Loucy (cell line): Measurements from ENCODE around the gene EPAS1.

Experiments used
- H2AFZ ChIP-seq: fragments of 200-600 bp; sonication (generic); 2 replicates; pipeline ENCODE4 v1.6.0; 2016; ENCODE audit warnings: antibody characterized with exemption, mild to moderate bottlenecking, low read length, moderate library complexity
- H3F3A ChIP-seq: fragments of 200-600 bp; 2 replicates; pipeline ENCODE4 v1.6.0; 2016; ENCODE audit warnings: antibody characterized with exemption, low read depth, mild to moderate bottlenecking
- H3K27me3 ChIP-seq: fragments of 200-600 bp; sonication (generic); 2 replicates; pipeline ENCODE4 v1.6.1; 2014; ENCODE audit warnings: low read length, mild to moderate bottlenecking; ENCODE audit not compliant: insufficient read depth, poor library complexity, severe bottlenecking
- H3K36me3 ChIP-seq: fragments of 200-600 bp; sonication (generic); 2 replicates; pipeline ENCODE4 v1.6.1; 2016; ENCODE audit warnings: low read length; ENCODE audit not compliant: insufficient read depth
- H3K4me1 ChIP-seq: fragments of 200-600 bp; sonication (generic); 2 replicates; pipeline ENCODE4 v1.5.1; 2014; ENCODE audit warnings: low read length, mild to moderate bottlenecking; ENCODE audit not compliant: insufficient read depth, poor library complexity, severe bottlenecking
- H3K4me2 ChIP-seq: fragments of 200-600 bp; sonication (generic); 2 replicates; pipeline ENCODE4 v1.6.0; 2014; ENCODE audit warnings: antibody characterized with exemption, low read length, low read depth, mild to moderate bottlenecking; ENCODE audit not compliant: poor library complexity, severe bottlenecking
- H3K4me3 ChIP-seq: fragments of 200-600 bp; sonication (generic); 2 replicates; pipeline ENCODE4 v1.5.1; 2014; ENCODE audit warnings: low read length, mild to moderate bottlenecking, mixed read lengths; ENCODE audit not compliant: poor library complexity, severe bottlenecking
- H3K79me2 ChIP-seq: fragments of 200-600 bp; sonication (generic); 2 replicates; pipeline ENCODE4 v1.6.1; 2014; ENCODE audit warnings: low read length; ENCODE audit not compliant: insufficient read depth
- H3K9ac ChIP-seq: fragments of 200-600 bp; sonication (generic); 2 replicates; pipeline ENCODE4 v1.6.0; 2014; ENCODE audit warnings: mild to moderate bottlenecking, low read depth, low read length, moderate library complexity; ENCODE audit not compliant: poor library complexity, severe bottlenecking
- H3K9me2 ChIP-seq: fragments of 200-600 bp; sonication (generic); replicated peaks from 2 replicates; pipeline ENCODE4 v1.6.1; 2016; ENCODE audit warnings: low read depth, low read length, mixed read lengths
- H3K9me3 ChIP-seq: fragments of 200-600 bp; sonication (generic); 2 replicates; pipeline ENCODE4 v1.6.1; 2014; ENCODE audit warnings: mild to moderate bottlenecking, antibody characterized with exemption, low read length, low read depth; ENCODE audit not compliant: insufficient read depth
- H4K20me1 ChIP-seq: fragments of 200-600 bp; sonication (generic); 2 replicates; pipeline ENCODE4 v1.6.0; 2014; ENCODE audit warnings: antibody characterized with exemption, low read length, mild to moderate bottlenecking; ENCODE audit not compliant: insufficient read depth, poor library complexity, severe bottlenecking
- CTCF ChIP-seq: fragments of 200-600 bp; sonication (generic); conservative IDR thresholded peaks from 2 replicates; pipeline ENCODE4 v1.5.1; 2014; ENCODE audit warnings: mild to moderate bottlenecking, antibody characterized with exemption, low read length
- EZH2phosphoT487 ChIP-seq: fragments of 200-600 bp; IDR thresholded peaks from 2 replicates; pipeline ENCODE4 v1.6.1; 2018; ENCODE audit warnings: antibody characterized with exemption, mild to moderate bottlenecking, moderate library complexity, borderline replicate concordance

The EPAS1 gene

GRCh38 chr2:46296840-46297545, at the start of gene EPAS1:
TSS of gene EPAS1 (plus strand) at chr2:46297407. CDS start at chr2:46297912, 505 bp downstream.
- peaks cover 5% of the 10 kb centered on the region for H3K27me3 ChIP-seq

GRCh38 chr2:46248171-46248570, 49.0 kb upstream of the EPAS1 start:
- Histone ChIP-seq H3K4me3 (no peak overlapping the region), H3K9ac (no peak overlapping the region), H3K9me3 (no peaks in the 10 kb centered on the region), H3K9me2 (no peaks in the 10 kb centered on the region), H3K4me2 (no peak overlapping the region), H3K79me2 (no peaks in the 10 kb centered on the region), H4K20me1 (no peaks in the 10 kb centered on the region), H3K36me3 (no peaks in the 10 kb centered on the region), H3K4me1 (no peaks in the 10 kb centered on the region), H2AFZ (no peak overlapping the region), H3F3A (no peaks in the 10 kb centered on the region), H3K27me3 (no peaks in the 10 kb centered on the region)
- TF ChIP-seq CTCF: no peak
- no peak for TF ChIP-seq EZH2phosphoT487

More at GRCh38 chr2:46296840-46297545, at the start of gene EPAS1:
- H3K9ac ChIP-seq: peak within 1 kb of the TSS; percentile 68
- H2AFZ ChIP-seq: peak within 1 kb of the TSS; percentile 72
- H3K4me3 ChIP-seq: peak within 1 kb of the TSS; percentile 78
- TF ChIP-seq EZH2phosphoT487: no peak
- TF ChIP-seq CTCF: no peak
- H4K20me1 ChIP-seq: peaks cover 9% of the 10 kb centered on the region
- H3K36me3 ChIP-seq: no peaks in the 10 kb centered on the region
- no peaks in the 10 kb centered on the region for H3K9me3 ChIP-seq
- H3K9me2 ChIP-seq: no peaks in the 10 kb centered on the region
- peaks cover 43% of the 10 kb centered on the region for H3K4me1 ChIP-seq
- peak within 1 kb of the TSS; percentile 98 for H3K4me2 ChIP-seq
- 0 out of 2 replicates have a peak, but pooled peaks cover 2% of the 10 kb centered on the region for H3F3A ChIP-seq
- peaks cover 43% of the 10 kb centered on the region for H3K79me2 ChIP-seq

GRCh38 chr2:46249654-46250053, 47.6 kb upstream of the EPAS1 start:
- Histone ChIP-seq H3K4me2 (no peak overlapping the region), H2AFZ (no peak overlapping the region), H3K27me3 (no peaks in the 10 kb centered on the region), H3K4me3 (no peak overlapping the region), H3K4me1 (no peaks in the 10 kb centered on the region), H3K36me3 (no peaks in the 10 kb centered on the region), H3K9me3 (no peaks in the 10 kb centered on the region), H4K20me1 (no peaks in the 10 kb centered on the region), H3K9ac (no peak overlapping the region), H3K79me2 (no peaks in the 10 kb centered on the region), H3K9me2 (no peaks in the 10 kb centered on the region), H3F3A (no peaks in the 10 kb centered on the region)
- no peak for TF ChIP-seq CTCF
- no peak for TF ChIP-seq EZH2phosphoT487
